Naive thymus-derived CD8-positive, alpha-beta T cell (primary cell): ENCODE data around the gene CLK2. TPM values are rescaled to one million over a fixed set of nuclear protein-coding genes. Genes with fewer than 3 reads are reported as not detected.

Experiments used
- ATAC-seq, 2 donors: fragments of 150-1000 bp; cut with Tn5 transposase in 1 of 2; sonication (Bioruptor Pico), chemical (Tn5 transposase) in 1 of 2; 1 replicate in 1 of 2; 2 replicates in 1 of 2; pipeline ENCODE4 v1.10.0; 2021; ENCODE audit warnings: mild to moderate bottlenecking in 2 of 2, moderate library complexity in 2 of 2
- POLR2A ChIA-PET: fragments of 350-600 bp; sonication (Branson Sonifier 250); formaldehyde crosslinking; loops from one replicate; lab custom pipeline; 2021; ENCODE audit warnings: antibody characterized with exemption; lab: Charles Lee
- DNase-seq, 10 donors: peaks; one replicate each; pipeline versions ENCODE4 v3.0.0 to v3.0.0-alpha.2; 2020 to 2022
- H3K27ac Mint-ChIP-seq, 10 donors: one replicate each; pipeline ENCODE4 v1.8.0; 2020 to 2022; ENCODE audit warnings: mild to moderate bottlenecking in 10 of 10, mixed read lengths in 10 of 10, moderate library complexity in 4 of 10, inconsistent platforms in 1 of 10
- H3K27me3 Mint-ChIP-seq, 5 donors: one replicate each; pipeline ENCODE4 v1.8.0; 2021 to 2022; ENCODE audit warnings: mixed read lengths in 5 of 5
- H3K36me3 Mint-ChIP-seq, 3 donors: one replicate each; pipeline ENCODE4 v1.8.0; 2020 to 2022; ENCODE audit warnings: mixed read lengths in 3 of 3, mild to moderate bottlenecking in 2 of 3, inconsistent platforms in 1 of 3
- H3K4me1 Mint-ChIP-seq, 4 donors: one replicate each; pipeline ENCODE4 v1.8.0; 2021 to 2022; ENCODE audit warnings: mixed read lengths in 4 of 4
- H3K4me3 Mint-ChIP-seq, 10 donors: one replicate each; pipeline ENCODE4 v1.8.0; 2020 to 2022; ENCODE audit warnings: mild to moderate bottlenecking in 10 of 10, mixed read lengths in 10 of 10, moderate library complexity in 6 of 10, inconsistent platforms in 1 of 10
- H3K9me3 Mint-ChIP-seq, 9 donors: one replicate each; pipeline ENCODE4 v1.8.0; 2020 to 2022; ENCODE audit warnings: mixed read lengths in 9 of 9, mild to moderate bottlenecking in 3 of 9, inconsistent platforms in 1 of 9, moderate library complexity in 1 of 9
- polyA plus RNA-seq, 3 donors: library from polyadenylated mRNA; unstranded; fragments of 300-500 nt; fragmentation: Illumina TruSeq; gene quantifications; one replicate each; pipeline ENCODE4 v1.2.3, GENCODE V29; 2021
- total RNA-seq, 8 experiments: library from RNA in 2 of 8; stranded (reverse) in 2 of 8; gene quantifications; one replicate each; pipeline ENCODE4 v1.2.3 and lab custom pipeline; 2021 to 2026

CLK2 gene
- total RNA-seq: 100 to 1,000 TPM; 115 to 134 TPM
- polyA plus RNA-seq: 10 to 100 TPM; 11.3 to 22.6 (median 12.9) TPM
- total RNA-seq (lab: John Stamatoyannopoulos, UW): 66.4 to 127 (median 87.4) reads per million in 6 experiments

DNA sequence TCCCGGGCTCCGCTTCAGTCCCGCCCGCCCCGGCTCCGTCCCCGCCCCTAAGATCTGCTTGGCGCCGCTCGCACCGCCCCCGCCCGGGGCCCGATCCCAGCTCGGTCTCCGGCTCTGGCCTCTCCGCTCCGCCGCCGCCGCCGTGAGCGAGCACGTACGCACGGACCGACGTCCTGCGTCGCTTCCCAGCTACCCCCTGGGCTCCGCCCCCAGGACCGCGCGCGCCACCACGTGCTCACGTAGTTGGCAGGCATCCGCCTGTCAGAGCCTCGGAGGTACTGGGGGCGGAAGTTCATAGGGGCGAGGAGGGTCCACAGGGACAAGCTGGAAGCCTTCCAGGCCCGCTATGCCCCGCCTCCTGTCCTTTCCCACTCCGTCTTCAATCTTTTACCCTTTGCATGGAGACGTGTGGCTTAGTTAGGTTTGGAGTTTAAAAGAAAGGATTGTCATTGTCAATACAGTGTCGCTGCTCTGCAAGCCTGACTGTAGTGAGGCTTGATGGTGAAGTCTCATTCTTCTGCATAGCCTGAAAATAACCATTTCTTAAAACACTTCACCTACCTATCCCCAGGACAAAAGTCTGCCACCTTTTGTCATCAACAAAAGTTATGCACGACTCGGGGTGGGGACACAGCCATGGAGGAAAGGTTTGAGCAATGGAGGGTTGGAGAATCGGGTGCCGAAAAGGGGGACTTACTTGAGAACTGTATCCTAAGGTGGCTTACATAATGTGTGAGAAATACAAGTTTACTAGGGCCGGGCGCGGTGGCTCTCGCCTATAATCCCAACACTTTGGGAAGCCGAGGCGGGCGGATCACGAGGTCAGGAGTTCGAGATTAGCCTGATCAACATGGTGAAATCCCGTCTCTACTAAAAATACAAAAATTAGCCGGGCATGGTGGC lies at the start of gene CLK2:
CLK2 (minus strand) TSS at position 162 of the 903 bp plus-strand sequence. CDS start 2,527 bp downstream, outside the sequence.
- peak within 1 kb of the TSS; percentile 90 to 99 (median 94) for H3K4me3 Mint-ChIP-seq
- H3K27ac Mint-ChIP-seq: peak within 1 kb of the TSS; percentile 92 to 99 (median 95)
- no peaks in the 10 kb centered on the region for H3K27me3 Mint-ChIP-seq
- ATAC-seq (peak; percentile 79 to 88), DNase-seq (peak; percentile 86 to 96 (median 92))
- peaks cover 16 to 58% (median 50%) of the 10 kb centered on the region in 4 donors for H3K4me1 Mint-ChIP-seq
- H3K36me3 Mint-ChIP-seq: peaks cover 0 to 30% (median 0%) of the 10 kb centered on the region in 3 donors
- POLR2A ChIA-PET: interaction anchor here (0.5 to 5.9 kb wide), 19 partner anchors 10 to 1285 kb away, joined by 3 to 39 read pairs (median 4); partner anchors contain the start of genes ENTREP3, FDPS, MSTO1 and MTX1
- H3K9me3 Mint-ChIP-seq: no peaks in the 10 kb centered on the region

DNA sequence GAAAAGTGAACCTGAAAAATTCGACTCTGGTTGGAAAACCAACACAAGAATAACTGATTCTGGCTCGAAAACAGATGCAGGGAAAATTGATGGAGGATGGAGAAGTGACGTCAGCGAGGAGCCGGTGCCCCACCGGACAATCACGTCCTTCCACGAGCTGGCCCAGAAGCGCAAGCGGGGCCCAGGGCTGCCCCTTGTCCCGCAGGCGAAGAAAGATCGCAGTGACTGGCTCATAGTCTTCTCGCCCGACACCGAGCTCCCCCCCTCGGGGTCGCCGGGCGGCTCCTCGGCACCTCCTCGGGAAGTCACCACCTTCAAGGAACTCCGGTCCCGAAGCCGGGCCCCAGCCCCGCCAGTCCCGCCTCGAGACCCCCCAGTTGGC lies 49.3 kb upstream of the CLK2 start:
- no peak for DNase-seq
- Mint-ChIP-seq H3K4me1 (peaks cover 20 to 41% (median 35%) of the 10 kb centered on the region in 4 donors), H3K36me3 (no peaks in the 10 kb centered on the region), H3K27ac (peak overlapping the region in 1 of 10 donors; percentile 47), H3K27me3 (no peaks in the 10 kb centered on the region), H3K4me3 (peak overlapping the region; percentile 62 to 86 (median 78)), H3K9me3 (no peaks in the 10 kb centered on the region)
- ATAC-seq: no peak
- POLR2A ChIA-PET: interaction anchor here (0.6 to 5.4 kb wide), 7 partner anchors 13 to 78 kb away, joined by 3 to 37 read pairs (median 20); partner anchors contain the start of genes CLK2, FDPS, HCN3 and SCAMP3

DNA sequence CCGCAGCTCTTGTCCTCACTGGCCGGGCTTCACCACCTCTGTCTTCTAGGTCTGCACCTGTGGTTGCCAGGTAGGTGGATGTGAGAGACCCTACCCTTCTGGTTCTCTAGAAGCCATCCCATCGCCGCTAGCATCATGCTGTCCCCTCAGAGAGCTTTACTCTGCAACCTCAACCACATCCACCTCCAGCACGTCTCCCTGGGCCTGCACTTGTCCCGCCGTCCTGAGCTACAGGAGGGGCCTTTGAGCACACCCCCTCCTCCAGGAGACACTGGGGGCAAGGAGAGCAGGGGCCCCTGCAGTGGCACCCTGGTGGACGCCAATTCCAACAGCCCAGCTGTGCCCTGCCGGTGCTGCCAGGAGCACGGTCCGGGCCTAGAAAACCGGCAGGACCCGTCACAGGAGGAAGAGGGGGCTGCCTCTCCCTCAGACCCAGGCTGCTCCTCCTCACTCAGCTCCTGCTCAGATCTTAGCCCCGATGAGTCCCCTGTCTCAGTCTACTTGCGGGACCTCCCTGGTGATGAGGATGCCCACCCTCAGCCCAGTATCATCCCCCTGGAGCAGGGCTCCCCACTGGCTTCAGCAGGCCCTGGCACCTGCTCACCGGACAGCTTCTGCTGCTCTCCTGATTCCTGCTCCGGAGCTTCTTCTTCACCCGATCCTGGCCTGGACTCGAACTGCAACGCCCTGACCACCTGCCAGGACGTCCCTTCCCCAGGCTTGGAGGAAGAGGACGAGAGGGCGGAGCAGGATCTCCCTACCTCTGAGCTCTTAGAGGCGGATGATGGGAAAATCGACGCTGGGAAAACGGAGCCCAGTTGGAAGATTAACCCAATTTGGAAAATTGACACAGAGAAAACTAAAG lies 48.6 kb upstream of the CLK2 start:
- Mint-ChIP-seq H3K27me3 (no peaks in the 10 kb centered on the region), H3K27ac (peak overlapping the region in 1 of 10 donors; percentile 47), H3K9me3 (no peaks in the 10 kb centered on the region), H3K4me1 (peaks cover 20 to 41% (median 35%) of the 10 kb centered on the region in 4 donors), H3K36me3 (no peaks in the 10 kb centered on the region), H3K4me3 (peak overlapping the region; percentile 62 to 86 (median 78))
- no peak for DNase-seq
- ATAC-seq: no peak
- POLR2A ChIA-PET: interaction anchor here (0.6 to 5.4 kb wide), 8 partner anchors 12 to 78 kb away, joined by 3 to 37 read pairs (median 16); partner anchors contain the start of genes CLK2, FDPS, HCN3 and SCAMP3

DNA sequence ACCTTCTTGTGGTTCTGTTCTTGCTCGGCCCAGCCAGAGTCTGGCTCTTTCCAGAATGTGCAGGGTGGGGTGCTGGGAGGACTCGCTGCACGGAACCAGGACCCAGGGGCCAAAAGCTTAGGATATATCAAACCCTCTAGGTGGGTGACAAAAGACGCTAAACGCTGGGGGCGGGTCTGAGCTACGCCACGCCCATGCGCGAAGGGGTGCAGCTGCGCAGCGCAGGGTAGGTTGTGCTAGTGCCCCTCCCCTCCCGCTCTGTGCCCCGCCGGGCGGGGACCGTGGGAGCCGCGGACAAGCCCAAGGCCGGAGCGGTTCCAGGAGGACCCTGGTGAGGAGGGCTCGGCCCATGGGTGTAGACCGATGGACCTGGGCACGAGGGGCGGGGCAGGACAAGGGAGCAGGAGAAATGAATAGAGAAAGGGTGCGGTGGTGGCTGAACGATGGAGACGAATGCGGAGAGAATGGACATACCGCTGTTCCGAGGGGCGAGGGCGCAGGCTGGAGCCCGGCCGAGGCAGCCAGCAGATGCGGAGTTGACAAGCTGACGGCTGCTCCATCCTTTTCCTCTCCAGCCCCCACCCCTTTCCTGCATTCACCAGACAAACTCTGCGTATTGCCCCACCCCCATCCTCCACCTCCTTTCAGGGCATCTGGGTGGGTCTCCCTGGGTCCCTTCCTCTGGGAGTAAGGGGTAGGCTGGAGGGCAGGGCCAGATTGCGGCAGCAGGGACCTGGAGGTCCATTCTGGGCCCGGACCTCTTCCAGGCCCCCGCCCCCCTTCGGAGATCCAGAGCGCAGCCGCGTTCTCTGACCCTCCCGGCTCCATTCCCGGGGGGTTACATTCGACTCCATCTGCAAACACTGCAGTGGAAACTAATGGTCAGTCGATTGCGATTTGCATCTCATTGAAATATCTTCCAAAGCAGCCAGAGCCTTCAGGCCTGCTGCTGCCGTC lies 47.6 kb upstream of the CLK2 start, which contains the start of gene RUSC1:
RUSC1 (plus strand) TSS at position 234 of the 957 bp plus-strand sequence. CDS start 880 bp downstream, outside the sequence.
- H3K36me3 Mint-ChIP-seq: peaks cover 0 to 5% (median 0%) of the 10 kb centered on the region in 3 donors
- no peaks in the 10 kb centered on the region for H3K27me3 Mint-ChIP-seq
- POLR2A ChIA-PET: interaction anchor here (0.6 to 5.4 kb wide), 6 partner anchors 13 to 70 kb away, joined by 3 to 37 read pairs (median 12); partner anchors contain the start of genes CLK2, FDPS and HCN3
- peak within 1 kb of the TSS in 9 of 10 donors; percentile 21 to 87 (median 55) for H3K27ac Mint-ChIP-seq
- ATAC-seq: peak; percentile 36 to 47
- no peaks in the 10 kb centered on the region for H3K9me3 Mint-ChIP-seq
- peaks cover 17 to 36% (median 31%) of the 10 kb centered on the region in 4 donors for H3K4me1 Mint-ChIP-seq
- H3K4me3 Mint-ChIP-seq: peak within 1 kb of the TSS; percentile 72 to 86 (median 81)
- DNase-seq: peak; percentile 58 to 84 (median 72)

DNA sequence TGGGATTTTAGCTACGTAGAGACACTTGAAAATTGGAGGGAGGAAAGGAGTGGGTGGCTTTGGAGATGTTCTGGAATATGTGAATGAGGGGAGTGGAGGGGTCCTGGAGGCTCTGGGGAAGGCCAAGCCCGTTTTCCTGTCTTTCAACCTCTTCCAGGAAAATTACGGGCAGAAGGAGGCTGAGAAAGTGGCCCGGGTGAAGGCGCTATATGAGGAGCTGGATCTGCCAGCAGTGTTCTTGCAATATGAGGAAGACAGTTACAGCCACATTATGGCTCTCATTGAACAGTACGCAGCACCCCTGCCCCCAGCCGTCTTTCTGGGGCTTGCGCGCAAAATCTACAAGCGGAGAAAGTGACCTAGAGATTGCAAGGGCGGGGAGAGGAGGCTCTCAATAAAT lies 46.9 kb upstream of the CLK2 start:
- Mint-ChIP-seq H3K4me1 (peaks cover 16 to 29% (median 27%) of the 10 kb centered on the region in 4 donors), H3K27me3 (no peaks in the 10 kb centered on the region), H3K4me3 (peak overlapping the region; percentile 72 to 86 (median 80)), H3K27ac (peak overlapping the region in 8 of 10 donors; percentile 21 to 87 (median 59)), H3K36me3 (peaks cover 0 to 9% (median 0%) of the 10 kb centered on the region in 3 donors), H3K9me3 (no peaks in the 10 kb centered on the region)
- ATAC-seq (no peak), DNase-seq (no peak)
- POLR2A ChIA-PET: interaction anchor here (1.2 to 5.4 kb wide), 2 partner anchors 12 to 70 kb away, joined by 5 to 37 read pairs; partner anchors contain the start of gene FDPS

DNA sequence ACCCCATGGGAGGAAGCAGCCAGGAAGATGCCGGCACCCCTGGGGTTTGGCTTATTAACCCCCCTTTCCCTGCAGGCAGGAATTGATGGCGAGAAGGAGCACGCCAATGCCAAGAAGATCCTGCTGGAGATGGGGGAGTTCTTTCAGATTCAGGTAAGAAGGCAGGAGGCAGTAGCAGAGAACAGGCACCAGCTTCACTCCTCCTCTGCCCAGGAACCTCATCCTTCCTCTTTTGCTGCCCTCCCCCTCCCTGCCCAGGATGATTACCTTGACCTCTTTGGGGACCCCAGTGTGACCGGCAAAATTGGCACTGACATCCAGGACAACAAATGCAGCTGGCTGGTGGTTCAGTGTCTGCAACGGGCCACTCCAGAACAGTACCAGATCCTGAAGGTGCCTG lies 46.2 kb upstream of the CLK2 start:
- peaks cover 0 to 15% (median 0%) of the 10 kb centered on the region in 3 donors for H3K36me3 Mint-ChIP-seq
- ATAC-seq: no peak
- POLR2A ChIA-PET: interaction anchor here (1.7 kb wide), 1 partner anchor 11 kb away, joined by 3 read pairs; the partner anchor contains the start of gene FDPS
- H3K27me3 Mint-ChIP-seq: no peaks in the 10 kb centered on the region
- no peaks in the 10 kb centered on the region for H3K9me3 Mint-ChIP-seq
- H3K4me1 Mint-ChIP-seq: peaks cover 16 to 26% (median 24%) of the 10 kb centered on the region in 4 donors
- DNase-seq: no peak
- peak overlapping the region in 2 of 10 donors; percentile 21 to 63 for H3K27ac Mint-ChIP-seq
- H3K4me3 Mint-ChIP-seq: peak overlapping the region in 7 of 10 donors; percentile 19 to 86 (median 67)

DNA sequence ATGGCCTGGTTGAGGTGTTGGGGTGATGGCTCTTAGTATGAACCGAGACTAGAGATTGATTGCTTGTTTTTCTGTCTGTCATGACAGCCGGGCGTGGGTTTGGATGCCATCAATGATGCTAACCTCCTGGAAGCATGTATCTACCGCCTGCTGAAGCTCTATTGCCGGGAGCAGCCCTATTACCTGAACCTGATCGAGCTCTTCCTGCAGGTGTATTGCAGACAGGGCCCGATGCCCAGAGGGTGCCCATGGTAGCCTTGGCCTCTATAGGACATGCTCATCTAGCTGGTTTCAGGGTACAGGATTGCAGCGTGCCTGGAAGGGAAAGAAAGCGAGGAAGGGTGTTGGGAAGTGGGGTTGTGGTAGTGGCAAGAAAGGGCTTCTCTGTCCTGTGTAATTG lies 44.8 kb upstream of the CLK2 start:
- Mint-ChIP-seq H3K4me3 (no peak overlapping the region), H3K9me3 (no peaks in the 10 kb centered on the region), H3K4me1 (peaks cover 20 to 29% (median 24%) of the 10 kb centered on the region in 4 donors), H3K27me3 (no peaks in the 10 kb centered on the region), H3K36me3 (peaks cover 0 to 21% (median 5%) of the 10 kb centered on the region in 3 donors), H3K27ac (peak overlapping the region in 1 of 10 donors; percentile 69)
- ATAC-seq: no peak
- DNase-seq: no peak
- POLR2A ChIA-PET: interaction anchor here (0.6 to 1.7 kb wide), 4 partner anchors 10 to 365 kb away, joined by 3 to 4 read pairs (median 3); partner anchors contain the start of genes CLK2 and FDPS

DNA sequence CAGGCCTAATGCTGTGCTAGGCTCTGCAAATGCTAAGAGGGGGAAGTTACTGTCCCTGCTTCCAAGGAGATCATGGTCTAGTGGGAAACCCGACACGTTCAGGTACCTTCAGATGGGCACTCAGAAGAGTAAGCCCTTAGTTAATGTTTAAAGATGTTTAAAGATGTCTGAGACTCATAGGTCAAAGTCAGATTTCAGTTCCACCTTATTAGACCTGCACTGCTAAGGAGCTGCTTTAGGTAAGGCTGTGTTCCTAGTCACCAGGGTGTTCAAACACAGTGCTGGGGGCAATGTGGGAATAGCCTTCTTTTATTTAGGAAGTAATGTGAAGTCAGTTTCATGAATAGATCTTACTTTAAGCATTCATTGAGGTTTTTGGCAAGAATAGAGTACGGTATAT lies 43.6 kb upstream of the CLK2 start:
- H3K27ac Mint-ChIP-seq: no peak overlapping the region
- H3K4me3 Mint-ChIP-seq: no peak overlapping the region
- peaks cover 0 to 32% (median 5%) of the 10 kb centered on the region in 3 donors for H3K36me3 Mint-ChIP-seq
- ATAC-seq (no peak), DNase-seq (no peak)
- peaks cover 19 to 24% (median 22%) of the 10 kb centered on the region in 4 donors for H3K4me1 Mint-ChIP-seq
- POLR2A ChIA-PET: no interaction called here
- no peaks in the 10 kb centered on the region for H3K9me3 Mint-ChIP-seq
- H3K27me3 Mint-ChIP-seq: no peaks in the 10 kb centered on the region

DNA sequence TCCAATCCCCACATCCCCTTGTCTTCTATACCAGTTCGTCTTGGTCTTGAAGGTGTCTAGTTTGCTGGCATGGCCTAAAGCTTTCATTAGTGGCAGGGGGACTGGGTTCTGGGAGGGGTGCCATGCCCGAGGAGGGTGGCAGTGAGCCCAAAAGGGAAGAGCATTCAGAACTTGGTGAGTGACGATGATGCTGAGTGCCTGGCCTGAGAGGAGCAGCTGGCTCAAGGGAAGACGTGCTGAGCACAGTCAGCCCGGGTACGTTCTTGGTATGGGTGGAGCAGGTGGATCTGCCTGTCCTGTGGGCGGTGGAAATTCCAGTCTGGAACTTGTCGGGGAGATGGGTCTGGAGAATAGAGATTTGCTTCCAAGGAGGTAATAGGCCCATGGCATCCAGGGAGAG lies 40.0 kb upstream of the CLK2 start:
- DNase-seq: no peak
- peak overlapping the region in 1 of 10 donors; percentile 12 for H3K4me3 Mint-ChIP-seq
- H3K4me1 Mint-ChIP-seq: peaks cover 12 to 28% (median 22%) of the 10 kb centered on the region in 4 donors
- no peaks in the 10 kb centered on the region for H3K27me3 Mint-ChIP-seq
- no peaks in the 10 kb centered on the region for H3K9me3 Mint-ChIP-seq
- no peak for ATAC-seq
- POLR2A ChIA-PET: interaction anchor here (0.7 to 0.8 kb wide), 2 partner anchors 12 to 118 kb away, joined by 3 read pairs; partner anchors contain the start of gene PKLR
- peak overlapping the region in 1 of 10 donors; percentile 26 for H3K27ac Mint-ChIP-seq
- peaks cover 0 to 37% (median 5%) of the 10 kb centered on the region in 3 donors for H3K36me3 Mint-ChIP-seq

DNA sequence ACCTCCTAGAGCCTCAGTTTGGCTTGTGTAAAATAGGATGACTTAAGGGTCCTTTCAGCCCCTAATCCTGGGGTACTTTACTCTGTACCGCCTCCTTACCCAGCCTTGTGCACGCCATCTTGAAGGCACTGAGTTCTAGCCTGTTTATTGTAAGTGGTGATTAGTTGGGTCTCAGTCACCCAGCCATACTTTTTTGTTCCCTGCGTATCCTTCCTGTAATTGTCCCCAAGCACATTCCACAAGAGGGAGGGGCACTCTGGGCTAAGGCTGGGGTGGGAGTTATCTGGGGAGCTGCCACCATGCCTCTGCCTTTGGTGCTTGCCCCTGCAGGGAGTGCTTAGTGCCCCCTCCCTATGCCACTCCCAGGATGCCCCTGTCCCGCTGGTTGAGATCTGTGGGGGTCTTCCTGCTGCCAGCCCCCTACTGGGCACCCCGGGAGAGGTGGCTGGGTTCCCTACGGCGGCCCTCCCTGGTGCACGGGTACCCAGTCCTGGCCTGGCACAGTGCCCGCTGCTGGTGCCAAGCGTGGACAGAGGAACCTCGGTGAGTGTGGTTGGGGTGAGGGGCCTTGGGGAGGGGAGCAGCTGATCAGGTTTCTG lies 36.2 kb upstream of the CLK2 start:
- no peaks in the 10 kb centered on the region for H3K9me3 Mint-ChIP-seq
- H3K4me3 Mint-ChIP-seq: peak overlapping the region; percentile 90 to 99 (median 96)
- H3K36me3 Mint-ChIP-seq: peaks cover 0 to 22% (median 5%) of the 10 kb centered on the region in 3 donors
- POLR2A ChIA-PET: interaction anchor here (0.6 to 1.4 kb wide), 6 partner anchors 13 to 1111 kb away, joined by 3 to 4 read pairs (median 4); partner anchors contain the start of gene SCAMP3
- peaks cover 12 to 36% (median 25%) of the 10 kb centered on the region in 4 donors for H3K4me1 Mint-ChIP-seq
- no peak for ATAC-seq
- H3K27me3 Mint-ChIP-seq: no peaks in the 10 kb centered on the region
- peak overlapping the region; percentile 91 to 98 (median 96) for H3K27ac Mint-ChIP-seq
- no peak for DNase-seq
